Activated CD4-positive, alpha-beta T cell treated with anti-CD3 and anti-CD28 coated beads, Interleukin-2, amount 50 U/mL, for 24 hours (primary cell): Measurements from ENCODE around the gene GMEB1.
"Not testable (repeated sequence)": the region's sequence is repeated elsewhere in the genome, so short reads cannot be mapped to it uniquely, and the experiment has no call there.

ENCODE experiments used
- DNase-seq, 2 donors: peaks; one replicate each; pipeline ENCODE4 v3.0.0-alpha.2; 2020; ENCODE audit warnings: low read depth in 1 of 2, low spot score in 1 of 2

The GMEB1 gene

DNA sequence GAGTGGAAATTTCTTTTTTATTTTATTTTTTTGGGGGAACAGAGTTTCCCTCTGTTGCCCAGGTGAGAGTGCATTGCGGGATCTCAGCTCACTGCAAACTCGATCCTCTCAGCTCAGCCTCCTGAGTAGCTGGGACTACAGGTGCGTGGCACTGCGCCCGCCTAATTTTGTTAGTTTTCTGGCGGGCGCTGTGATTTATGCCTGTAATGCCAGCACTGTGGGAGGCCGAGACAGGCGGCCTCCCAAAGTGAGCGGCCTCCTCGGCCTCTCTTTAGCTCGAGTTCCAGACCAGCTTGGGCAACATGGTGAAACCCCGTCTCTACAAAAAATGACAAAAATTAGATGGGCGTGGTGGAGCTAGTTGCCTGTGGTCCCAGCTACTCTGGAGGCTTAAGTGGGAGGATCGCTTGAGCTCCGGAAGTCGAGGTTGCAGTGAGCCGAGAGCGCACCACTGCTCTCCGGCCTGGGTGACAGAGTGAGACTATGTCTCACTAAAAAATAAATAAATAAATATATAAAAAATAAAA lies 2.7 kb downstream of the GMEB1 start:
- no peak for DNase-seq

DNA sequence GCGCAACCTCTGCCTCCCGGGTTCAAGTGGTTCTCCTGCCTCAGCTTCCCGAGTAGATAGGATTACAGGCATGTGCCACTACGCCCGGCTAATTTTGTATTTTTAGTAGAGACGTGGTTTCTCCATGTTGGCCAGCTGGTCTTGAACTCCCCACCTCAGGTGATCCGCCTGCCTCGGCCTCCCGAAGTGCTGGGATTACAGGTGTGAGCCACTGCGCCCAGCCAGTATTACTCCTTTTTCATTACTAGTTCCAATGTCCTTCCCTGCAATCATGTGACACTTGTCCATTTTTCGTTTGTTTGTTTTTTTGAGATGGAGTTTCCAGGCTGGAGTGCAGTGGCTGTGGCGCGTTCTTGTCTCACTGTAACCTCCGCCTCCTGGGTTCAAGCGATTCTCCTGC lies 4.4 kb downstream of the GMEB1 start:
- DNase-seq: not testable (repeated sequence)

DNA sequence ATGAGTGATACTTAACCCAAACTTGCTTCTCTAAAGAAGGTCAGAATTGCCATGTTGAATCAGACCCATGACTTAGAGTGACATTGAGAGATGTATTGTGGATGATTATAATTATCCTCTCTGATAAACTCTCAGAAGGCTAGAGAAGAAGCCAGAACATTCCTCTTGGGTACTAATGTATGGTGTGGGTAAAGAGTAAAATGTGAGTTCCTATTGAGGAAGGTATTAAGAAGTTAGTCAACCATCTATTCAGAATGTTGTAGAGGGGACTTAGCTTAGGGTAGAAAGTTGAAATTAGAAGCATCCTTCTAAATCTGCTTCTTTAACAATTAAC lies 7.3 kb downstream of the GMEB1 start:
- no peak for DNase-seq

DNA sequence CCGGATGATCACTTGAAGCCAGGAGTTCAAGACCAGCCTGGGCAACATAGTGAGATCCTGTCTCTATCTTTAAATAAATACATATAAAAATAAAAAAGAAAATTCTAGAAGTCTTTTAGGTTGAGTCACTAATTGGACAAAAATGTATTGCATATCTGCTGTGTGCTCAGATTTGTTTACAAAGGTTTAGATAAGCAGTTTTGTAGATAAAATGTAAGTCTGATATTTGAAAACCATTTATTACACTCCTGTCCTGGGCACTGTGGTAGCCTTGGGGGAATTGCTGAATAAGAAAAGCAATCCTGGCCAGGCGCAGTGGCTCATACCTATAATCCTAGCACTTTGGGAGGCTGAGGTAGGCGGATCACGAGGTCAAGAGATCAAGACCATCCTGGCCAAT lies 11.6 kb downstream of the GMEB1 start:
- DNase-seq: no peak

DNA sequence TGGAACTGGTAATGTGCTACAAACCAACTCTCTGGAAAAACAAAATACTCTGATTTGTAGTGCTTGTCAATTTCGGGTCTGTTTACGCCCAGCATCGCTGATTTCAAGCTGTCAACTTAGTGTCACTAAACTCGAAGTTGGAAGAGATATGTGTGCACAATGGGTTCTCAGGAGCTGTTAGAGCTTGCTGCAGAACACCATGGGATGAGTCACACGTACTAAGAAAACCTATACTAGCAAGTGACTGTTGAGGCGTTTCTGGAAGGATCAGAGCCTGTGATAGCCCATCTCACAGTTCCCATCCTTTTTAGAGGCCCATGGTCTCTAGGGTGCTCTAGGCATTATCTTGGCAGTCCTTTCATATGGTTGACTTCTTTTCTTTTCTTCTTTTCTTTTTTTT lies 14.3 kb downstream of the GMEB1 start:
- no peak for DNase-seq

DNA sequence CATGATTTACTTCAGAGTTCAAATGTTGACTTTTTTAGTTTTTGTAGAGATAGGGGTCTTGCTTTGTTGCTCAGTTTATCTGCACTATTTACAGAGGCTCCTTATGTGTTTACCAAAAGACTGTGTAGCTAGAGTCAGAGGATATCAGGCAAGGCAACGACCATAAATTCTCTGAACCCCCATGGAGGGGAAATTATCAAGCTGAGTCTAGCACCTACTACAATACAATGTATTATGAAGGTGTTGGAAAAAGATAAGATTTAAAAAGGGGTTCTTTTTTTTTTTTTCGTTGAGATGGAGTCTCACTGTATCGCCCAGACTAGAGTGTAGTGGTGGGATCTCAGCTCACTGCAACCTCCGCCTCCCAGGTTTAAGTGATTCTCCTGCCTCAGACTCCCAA lies 16.4 kb downstream of the GMEB1 start:
- no peak for DNase-seq

DNA sequence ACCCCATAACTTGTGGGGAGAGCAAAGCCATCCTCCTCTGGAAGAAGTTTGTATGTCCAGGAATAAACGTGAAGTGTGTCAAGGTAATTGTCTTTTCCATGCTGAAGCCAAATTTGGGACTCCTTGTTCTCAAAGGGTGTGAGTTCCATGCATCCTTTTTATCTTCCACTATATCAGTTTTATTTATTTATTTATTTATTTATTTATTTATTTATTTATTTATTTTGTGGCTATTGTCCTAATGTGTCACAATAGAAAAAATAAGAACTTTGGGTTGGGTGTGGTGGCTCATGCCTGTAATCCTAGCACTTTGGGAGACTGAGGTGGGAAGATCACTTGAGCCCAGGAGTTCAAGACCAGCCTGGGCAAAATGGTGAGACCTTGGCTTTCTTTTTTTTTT lies 23.0 kb downstream of the GMEB1 start:
- DNase-seq: not testable (repeated sequence)

DNA sequence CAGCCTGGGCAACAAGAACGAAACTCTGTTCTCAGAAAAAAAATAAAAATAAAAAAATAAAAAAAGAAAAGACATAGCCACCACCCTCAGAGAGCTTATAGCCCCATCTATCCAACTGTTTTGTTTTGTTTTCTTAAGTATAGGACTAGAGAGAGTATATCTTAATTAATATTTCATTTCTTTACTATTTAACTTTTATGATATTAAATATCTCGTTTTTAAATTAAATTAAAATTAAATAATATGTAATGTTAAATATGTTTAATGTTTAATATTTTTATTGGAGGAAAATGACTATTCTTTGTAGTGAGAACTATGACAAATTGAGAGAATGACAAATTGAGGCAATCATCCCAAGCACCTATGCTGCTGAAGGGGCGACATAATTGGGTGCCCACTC lies 35.0 kb downstream of the GMEB1 start:
- DNase-seq: no peak

DNA sequence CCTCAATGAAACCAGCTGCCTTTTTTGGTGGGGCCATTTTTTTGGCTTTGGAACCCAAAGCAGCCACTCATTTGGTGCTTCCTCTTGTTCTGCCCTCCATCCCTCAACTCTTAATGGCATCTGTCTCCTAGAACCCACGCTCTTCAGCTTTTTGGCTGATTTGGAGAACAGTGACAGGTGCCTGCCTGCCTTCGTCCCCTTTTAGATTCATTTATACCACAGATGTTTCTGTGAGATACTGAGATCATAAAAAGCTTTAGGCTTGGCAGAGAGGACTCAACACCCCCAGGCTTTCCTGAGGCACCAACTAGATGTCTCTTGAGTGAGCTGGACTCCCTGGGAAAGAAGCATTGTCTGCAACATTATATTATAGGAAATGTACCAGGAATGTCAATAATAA lies 47.8 kb downstream of the GMEB1 start:
- no peak for DNase-seq

DNA sequence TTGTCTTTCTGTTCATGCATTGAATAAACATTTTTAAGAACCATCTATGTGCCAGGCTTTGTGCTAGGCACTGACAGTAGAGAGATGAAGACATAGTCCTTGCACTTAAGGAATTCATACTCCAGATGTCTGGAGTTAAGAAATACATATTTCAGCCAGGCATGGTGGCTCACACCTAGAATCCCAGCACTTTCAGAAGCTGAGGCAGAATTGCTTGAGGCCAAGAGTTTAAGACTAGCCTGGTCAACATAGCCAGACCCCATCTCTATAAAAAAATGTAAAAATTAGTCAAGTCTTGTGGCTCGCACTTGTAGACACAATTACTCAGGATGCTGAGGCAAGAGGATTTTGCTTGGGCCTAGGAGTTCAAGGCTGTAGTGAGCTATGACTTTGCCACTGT lies 49.6 kb downstream of the GMEB1 start:
- DNase-seq: no peak

DNA sequence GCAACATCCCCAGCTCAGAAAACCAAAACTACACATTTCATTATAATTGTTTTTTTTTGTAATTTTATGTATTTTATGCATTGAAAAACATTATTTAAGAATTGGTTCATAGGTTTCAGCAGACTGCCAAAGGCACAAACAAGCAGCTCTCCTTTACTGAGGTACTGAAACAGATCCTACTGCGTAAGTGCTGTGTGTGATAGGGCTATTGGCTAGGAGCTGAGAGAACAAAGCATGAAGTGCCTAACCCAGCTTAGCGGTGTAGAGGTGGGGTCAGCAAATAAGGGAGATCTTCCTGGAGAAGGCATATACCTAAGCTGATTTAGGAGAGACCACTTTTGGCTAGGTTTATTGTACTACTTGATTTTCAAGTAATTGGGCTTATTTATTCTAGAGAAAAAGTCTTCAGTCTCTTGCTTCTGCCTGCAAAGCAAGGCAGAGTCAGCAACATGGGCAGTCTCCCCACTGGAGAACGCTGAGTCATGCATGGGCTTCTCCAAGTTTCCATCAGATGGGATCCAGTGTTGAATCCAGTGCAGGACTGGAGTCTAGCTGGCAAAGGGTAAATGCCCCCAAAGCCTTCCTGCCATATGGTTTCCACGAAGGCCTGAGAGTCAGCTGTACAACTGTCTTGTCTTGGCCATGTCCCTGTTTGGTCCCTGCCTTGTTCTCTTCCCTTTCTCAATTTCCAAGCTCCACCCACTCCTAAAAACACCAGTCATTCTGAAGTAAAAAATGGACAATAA lies 50.2 kb downstream of the GMEB1 start:
- no peak for DNase-seq

DNA sequence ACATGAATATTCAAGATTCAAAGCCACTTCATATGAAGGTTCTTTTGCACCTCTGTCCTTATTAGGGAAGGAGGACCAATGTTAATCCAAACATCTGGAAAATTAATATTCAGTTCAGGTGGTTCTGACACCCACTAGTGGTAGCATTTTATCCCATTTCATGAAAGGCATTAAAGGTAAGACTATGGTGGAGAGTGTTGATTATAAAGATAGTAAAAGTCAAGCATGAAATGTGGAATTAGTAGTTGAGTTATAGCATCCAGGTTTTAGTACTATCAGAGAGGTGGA lies 50.7 kb downstream of the GMEB1 start:
- no peak for DNase-seq

DNA sequence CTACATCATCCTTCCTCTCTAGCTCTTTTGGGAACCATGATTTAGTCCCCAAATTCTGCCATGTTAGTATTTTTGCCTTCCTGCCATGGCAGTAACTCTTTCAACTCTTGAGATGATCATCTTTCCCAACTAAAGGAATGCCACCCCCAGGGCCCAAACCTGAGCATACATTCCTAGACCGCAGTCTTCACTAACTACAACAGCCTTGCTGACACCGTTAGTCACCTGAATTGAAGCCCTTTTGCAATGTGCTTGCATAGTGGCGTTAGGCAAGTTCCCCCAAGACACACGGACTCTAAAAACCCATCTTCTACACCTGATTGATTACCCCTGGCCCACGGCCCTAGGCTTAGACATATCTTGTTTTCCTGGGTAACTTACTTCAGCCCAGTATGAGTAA lies 51.8 kb downstream of the GMEB1 start:
- DNase-seq: no peak

DNA sequence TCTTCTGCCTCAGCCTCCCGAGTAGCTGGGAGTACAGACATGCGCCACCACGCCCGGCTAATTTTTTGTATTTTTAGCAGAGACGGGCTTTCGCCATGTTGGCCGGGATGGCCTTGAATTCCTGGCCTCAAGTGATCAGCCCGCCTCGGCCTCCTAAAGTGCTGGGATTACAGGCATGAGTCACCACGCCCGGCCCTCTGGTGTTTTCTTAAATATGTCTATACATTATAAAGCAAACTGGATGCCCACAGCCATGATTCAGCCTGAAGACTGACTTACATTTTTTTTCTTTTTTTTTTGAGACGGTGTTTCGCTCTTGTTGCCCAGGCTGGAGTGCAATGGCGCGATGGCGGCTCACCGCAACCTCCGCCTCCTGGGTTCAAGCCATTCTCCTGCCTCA lies 53.3 kb downstream of the GMEB1 start:
- DNase-seq: not testable (repeated sequence)

DNA sequence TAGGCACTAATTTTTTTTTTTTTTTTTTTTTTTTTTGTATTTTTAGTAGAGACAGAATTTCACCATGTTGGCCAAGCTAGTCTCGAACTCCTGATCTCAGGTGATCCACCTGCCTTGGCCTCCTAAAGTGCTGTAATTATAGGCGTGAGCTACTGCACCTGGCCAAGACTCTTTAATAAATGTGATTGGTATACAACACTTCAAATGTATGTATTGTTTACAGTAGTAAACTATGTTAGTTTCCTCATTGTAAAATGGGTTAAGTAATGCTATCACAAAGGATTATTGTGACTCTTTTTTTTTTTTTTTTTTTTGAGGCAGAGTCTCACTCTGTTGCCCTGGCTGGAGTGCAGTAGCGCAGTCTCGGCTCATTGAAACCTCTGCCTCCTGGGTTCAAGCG lies 56.8 kb downstream of the GMEB1 start:
- DNase-seq: not testable (repeated sequence)

DNA sequence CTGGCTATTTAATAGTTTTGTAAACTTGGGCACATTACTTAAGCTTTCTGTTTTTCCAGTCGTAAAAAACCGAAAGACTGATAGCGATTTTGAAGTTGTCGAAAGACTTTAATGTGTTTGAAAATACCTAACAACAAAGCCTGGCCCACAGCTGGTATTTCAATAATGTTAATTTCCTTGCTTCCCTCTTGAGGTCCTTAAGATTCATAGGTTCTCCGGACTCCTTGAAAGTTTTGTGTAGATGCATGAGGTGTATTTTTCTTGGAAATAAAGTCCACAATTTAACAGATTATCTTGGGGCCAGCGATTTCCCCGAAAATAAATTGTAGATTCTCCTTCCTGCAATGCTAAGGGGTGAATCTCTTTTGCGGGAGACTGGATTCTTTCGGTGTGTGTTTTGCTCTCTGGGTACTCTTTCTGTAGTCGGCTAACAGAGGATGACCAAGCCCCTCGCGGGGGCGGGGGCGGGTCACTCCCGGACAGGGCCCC lies 67.4 kb downstream of the GMEB1 start:
- DNase-seq: no peak

DNA sequence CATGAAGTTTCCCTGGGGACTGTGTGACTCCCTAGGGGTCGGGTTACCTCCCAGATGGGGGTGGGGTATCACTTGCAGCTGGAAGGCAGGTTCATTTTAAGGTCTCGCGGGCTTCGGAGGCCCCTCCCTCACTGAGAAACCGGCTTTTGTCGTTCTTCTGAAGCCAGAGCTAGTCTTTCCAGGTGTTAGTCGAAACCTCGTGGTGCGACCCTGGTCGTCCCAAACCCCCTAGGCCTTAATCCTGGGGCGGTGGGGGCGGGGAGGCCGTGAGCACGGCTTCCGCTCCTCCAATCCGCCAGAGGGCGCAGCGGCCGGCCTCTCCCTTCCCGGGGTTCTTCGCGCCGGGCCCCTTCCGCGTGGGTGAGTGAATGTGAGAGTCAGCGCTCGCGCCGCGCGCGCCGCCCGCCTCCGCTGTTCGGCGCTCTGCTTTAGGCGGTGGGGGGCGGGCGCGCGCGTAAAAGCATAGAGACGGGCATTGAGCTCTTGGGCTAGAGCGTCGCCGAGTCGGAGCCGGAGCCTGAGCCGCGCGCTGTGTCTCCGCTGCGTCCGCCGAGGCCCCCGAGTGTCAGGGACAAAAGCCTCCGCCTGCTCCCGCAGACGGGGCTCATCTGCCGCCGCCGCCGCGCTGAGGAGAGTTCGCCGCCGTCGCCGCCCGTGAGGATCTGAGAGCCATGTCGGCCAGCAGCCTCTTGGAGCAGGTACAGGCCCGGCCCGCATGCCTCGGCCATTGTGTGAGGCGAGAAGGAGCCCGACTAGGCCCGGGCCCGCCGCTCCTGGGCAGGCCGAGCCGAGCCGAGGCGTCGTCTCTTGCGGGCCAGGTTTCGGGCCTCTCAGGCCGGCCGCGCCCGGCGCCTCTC lies 68.1 kb downstream of the GMEB1 start, which contains the start of gene YTHDF2:
TSS of gene YTHDF2 (plus strand) at position 491 of the 857 bp plus-strand sequence. CDS start at position 672, 181 bp downstream.
- DNase-seq: peak; percentile 96 to 97

DNA sequence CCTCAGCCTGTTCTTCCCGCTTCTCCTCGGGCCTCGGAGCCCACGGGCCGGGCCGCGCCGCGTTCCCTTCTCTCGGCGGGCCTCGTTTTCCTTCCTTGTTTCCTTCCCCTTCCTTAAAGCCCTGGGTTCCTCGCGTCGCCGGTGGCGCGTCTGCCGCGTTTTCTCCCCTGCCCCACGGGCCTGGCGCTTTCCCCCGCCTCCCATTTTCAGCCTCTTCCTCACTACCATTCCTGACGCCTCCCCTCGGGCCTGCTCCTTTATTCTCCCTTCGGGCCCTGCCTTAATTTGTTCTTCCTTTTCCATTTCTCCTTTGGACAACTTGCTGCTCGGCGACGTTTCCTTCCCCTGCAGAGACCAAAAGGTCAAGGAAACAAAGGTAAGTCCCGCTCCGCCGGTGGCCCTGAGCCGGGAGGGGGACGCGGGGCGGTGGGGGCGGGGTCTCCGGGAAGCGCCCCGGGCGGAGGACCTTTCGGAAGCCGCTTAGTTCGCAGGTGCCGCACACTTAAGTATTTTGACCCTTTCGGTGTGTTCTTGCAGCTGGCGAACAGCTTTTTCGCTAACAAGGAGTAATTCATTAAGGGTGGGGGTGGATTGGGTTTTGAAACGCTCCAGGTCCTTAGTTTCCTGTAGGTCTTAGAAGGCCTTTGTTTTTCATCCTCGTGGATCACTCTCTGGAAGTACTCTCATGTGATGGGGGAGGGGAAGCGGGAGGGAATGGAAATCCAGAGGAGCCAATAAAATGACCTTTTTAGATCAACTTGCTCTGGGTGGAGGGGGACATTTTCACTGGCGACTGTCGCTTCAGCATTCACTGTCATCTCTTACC lies 68.9 kb downstream of the GMEB1 start:
- peak; percentile 21 to 24 for DNase-seq

DNA sequence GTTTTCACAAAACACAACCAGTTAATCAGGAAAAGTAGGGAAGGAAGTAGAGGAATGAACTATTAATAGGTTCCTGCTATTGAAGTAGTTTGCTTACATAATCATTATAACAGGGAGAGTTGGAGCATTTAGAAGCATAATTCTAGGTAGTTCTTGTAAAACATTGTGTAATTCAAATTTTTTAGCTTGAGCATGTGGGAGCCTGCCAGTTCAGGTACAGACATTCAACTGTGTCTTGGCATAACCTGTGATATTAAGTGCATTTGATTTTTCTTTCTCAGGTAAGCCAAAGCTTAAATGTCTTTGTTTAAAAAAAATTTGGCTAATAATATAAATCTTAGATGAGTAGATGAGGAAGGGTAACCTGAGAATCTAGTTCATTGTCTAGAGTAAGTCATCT lies 71.5 kb downstream of the GMEB1 start:
- DNase-seq: no peak

DNA sequence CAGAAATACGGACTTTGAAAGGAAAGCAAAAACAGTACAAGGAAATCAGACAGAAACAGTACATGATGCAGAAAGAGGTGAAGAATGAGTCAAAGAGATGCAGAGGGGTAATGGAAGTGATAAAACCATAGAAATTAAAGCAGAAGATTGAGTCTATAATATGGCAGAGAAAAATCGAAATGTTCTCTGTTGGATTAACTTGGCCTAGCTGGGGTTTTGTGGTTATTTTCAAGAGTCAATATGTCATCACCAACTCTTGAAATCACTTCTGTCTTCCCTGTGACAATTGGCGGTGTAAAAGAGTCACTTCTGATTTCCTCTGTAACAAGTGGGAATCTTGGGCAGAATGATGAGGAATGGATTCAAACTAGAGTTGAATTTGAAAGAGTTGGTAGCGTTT lies 75.6 kb downstream of the GMEB1 start:
- DNase-seq: no peak

DNA sequence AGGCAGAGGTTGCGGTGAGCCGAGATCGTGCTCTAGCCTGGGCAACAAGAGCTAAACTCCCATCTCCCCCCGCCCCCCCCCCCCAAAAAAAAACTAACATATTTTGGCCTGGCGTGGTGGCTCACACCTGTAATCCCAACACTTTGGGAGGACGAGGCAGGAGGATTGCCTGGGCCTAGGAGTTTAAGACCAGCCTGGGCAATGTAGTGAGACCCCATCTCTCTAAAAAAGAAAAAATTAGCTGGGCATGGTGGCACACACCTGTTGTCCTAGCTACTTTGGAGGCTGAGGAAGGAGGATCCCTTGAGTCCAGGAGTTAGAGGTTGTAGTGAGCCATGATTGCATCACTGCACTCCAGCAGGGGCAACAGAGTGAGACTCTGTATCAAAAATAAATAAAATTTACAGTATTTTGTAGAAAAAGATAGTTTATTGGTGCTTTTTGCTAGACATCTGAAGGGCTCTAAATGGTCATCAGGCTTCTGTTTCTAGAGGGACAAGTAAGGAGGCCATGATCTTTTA lies 77.1 kb downstream of the GMEB1 start:
- DNase-seq: no peak
